ENCODE results near the gene RHEB.

The RHEB gene

GRCh38 chr7:151434549-151434948 lies 85.1 kb downstream of the RHEB start:
- H3K4me3 ChIP-seq (ENCODE audit: low read depth, low read length): no peak overlapping the region

- H3K4me3 ChIP-seq (ENCODE audit: low read depth, low read length): no peak overlapping the region
Measured at GRCh38 chr7:151433721-151434400, 85.8 kb downstream of the RHEB start.

- no peak overlapping the region for H3K4me3 ChIP-seq (ENCODE audit: low read depth, low read length)
Measured at GRCh38 chr7:151432658-151433521, 86.8 kb downstream of the RHEB start.

DNA sequence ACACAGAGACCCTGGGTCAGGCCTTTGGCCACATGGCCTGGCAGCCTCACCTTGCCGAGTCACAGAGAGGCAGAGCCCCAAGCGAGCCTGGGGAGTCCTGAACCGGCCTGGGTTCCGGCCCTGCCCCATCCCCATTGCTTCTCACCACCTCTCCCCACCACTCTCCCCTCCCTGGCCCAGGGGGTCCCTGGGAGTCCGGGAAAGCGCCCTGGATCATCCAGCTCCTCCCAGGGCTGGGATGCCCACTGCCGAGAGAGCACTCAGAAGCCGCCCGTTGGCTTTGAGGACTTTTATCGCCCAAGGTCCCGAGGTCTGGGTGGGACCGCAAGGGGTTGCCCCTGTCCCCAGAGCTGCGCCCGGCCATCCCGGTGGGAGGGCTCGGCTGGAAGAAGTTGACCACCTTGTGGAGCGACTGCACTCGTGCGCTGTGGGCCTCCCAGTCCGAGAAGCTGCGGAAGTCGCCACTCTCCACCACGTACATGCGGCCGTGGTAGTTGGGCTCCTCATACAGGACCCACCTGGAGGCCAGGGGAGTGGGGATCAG lies 87.9 kb downstream of the RHEB start:
- H3K4me3 ChIP-seq (ENCODE audit: low read depth, low read length): no peak overlapping the region

GRCh38 chr7:151431281-151431767 lies 88.4 kb downstream of the RHEB start:
- H3K4me3 ChIP-seq (ENCODE audit: low read depth, low read length): no peak overlapping the region

GRCh38 chr7:151430391-151431205 lies 89.1 kb downstream of the RHEB start:
- H3K4me3 ChIP-seq (ENCODE audit: low read depth, low read length): no peak overlapping the region

DNA sequence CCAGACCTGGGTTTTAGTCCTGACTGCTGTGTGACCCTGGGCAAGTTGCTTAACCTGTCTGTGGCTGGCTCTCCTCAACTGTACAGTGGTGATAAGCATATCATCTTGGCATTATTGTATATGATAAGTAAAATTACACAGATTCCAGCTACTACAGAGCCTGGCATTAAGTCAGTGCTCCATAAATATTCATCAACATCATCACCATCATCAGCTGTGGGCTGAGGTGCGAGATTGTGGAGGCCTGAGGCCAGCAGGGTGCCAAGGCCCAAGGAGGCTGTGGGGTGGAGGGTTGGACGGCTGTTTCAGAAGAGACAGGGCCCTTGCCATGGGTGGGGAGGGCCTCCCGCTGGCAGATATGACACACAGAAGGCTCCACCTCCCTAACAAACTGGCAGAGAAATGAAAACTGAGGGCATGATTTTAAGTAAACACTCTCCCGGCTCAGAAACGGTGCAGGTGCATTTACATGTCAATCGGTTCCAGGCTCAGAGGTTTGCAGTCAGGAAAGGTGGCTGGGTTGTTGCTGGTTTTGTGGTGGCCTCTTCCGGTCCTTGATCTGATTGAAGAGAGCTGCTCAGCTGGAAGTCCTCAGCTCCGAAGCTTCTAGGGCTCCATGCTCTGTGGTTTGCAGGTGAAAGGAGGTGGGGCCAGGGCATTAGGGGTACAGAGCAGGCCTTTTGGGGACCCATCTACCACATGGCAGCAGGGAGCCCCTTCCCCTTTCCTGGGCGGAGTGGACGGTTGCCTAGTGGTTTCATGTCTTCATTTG lies 89.9 kb downstream of the RHEB start:
- no peak overlapping the region for H3K4me3 ChIP-seq (ENCODE audit: low read depth, low read length)

- no peak overlapping the region for H3K4me3 ChIP-seq (ENCODE audit: low read depth, low read length)
Measured at GRCh38 chr7:151429237-151429559, 90.5 kb downstream of the RHEB start.

DNA sequence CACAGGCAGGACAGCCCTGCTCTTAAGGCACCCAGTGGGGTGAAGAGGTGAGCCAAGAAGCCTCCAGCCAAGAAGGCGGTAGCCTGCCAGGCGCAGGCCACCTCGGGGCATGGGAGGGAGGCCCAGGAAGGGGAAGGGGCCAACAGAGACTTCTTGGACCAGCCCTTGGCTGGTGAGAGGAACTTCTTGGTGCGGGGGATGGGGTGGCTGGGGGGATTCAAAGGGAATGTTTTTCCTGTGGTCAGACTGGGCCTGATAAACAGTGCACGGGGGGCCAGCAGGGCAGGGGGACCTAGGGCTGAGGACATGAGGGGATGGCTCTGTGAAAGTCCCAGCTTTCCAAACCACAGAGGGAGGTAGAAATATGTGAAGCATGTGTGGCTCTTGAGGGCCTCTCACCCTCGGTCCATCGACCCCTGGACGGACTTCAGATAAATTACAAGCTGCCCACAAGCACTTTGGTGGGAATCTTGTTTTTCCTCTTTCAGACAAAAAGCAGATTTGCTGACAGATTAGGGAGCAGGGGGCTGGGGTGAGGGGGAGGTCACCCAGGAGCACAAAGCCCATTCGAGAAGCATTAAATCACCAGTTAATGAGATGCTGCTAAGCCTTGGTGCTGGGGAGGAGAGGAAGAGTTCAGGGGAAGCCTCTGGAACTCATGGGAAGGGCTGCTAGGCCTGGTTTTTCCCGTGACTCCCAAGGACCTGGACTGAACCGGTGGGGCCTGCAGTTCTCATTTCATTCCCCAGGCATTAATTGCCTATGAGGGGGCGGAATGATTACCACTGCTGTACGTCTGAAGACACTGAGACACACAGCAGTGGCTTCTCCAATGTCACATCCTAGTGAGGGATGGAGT lies 91.1 kb downstream of the RHEB start:
- no peak overlapping the region for H3K4me3 ChIP-seq (ENCODE audit: low read depth, low read length)

DNA sequence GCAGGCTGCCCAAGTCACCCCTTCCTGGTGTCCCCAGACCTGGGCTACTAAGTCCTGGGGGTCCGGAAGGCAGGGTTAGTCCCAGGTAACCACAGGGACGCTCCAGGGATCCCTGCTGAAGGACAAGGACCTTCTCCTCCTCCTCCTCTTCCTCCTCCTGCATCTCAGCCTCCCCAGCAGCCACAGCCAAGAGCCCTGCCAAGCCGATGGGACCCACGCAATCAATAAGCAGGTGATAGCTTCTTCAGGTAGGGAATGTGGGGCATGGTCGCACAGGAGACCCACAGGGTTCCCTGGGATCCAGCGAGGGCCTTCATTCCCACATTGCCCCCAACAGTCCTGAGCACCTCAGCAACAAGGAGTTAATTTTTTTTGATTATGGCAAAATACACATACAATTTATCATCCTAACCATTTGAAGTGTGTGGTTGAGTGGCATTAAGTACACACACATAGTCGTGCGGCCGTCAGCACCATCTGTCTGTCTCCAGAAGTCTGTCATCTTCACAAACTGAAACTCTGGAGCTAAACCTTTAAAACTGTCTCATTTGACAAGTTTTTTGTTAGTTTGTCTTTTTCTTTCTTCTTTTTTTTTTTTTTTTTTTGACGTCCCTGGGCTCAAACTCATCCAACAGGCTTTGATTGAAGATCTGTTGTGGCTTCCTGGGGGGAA lies 91.9 kb downstream of the RHEB start:
- H3K4me3 ChIP-seq (ENCODE audit: low read depth, low read length): no peak overlapping the region

DNA sequence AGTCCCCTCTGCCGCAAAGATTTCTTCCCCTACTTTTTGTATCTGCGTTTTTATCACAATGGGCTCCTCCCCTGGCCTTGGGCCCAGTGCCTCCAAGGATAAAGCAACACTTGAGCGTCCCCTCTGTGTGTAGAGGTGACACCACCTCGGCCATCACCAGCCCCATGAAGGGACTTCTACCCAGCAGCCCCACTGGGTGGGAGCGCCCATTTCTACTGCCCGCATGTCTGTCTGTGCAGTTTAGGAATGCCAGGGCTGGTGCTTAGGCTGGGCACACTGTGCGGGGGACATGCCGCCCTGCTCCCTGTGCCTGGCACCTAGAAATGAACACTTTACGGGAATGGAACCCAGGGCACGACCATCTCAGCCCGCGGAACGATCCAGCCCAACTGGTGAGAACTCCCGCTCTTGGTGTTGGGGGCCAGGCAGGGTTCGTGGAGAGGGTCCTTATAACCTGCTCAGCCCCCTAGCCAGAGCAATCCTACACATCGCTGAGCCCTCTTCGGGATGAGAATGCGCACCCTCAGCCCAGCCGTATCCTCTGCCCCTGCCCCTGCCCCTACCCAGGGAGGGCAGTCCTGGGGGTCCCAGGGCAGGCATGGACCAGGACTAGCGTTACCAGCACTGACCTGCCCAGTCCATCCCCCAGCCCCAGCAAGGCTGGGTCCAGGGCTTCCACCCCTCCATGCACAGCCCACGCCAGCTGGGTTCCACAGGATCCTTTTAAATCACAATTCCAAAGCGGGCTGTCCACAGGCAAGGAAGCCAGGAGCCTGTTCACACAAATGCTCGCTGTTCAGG lies 92.6 kb downstream of the RHEB start:
- no peak overlapping the region for H3K4me3 ChIP-seq (ENCODE audit: low read depth, low read length)

DNA sequence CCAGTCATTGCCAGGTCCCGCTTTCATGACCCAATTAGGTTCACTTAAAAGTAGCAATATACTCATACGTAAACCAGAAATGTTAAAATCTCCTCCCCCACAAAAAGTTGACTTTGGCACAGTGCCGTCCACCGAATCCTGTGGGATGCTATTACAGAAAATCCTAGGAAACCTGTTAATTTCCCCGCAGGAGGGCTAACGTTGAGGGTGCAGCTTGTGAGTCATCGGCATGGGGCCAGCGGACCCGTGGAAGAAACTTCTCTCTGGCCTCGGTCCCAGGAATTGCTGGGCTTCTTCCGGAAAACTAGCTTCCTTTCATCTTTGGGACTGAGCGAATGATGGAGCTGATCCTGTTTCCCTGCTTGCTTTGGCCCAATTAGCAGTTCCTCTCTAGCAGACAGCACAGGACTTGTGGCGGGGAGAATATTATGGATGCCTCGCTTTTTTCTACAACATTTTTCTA lies 93.2 kb downstream of the RHEB start:
- no peak overlapping the region for H3K4me3 ChIP-seq (ENCODE audit: low read depth, low read length)

DNA sequence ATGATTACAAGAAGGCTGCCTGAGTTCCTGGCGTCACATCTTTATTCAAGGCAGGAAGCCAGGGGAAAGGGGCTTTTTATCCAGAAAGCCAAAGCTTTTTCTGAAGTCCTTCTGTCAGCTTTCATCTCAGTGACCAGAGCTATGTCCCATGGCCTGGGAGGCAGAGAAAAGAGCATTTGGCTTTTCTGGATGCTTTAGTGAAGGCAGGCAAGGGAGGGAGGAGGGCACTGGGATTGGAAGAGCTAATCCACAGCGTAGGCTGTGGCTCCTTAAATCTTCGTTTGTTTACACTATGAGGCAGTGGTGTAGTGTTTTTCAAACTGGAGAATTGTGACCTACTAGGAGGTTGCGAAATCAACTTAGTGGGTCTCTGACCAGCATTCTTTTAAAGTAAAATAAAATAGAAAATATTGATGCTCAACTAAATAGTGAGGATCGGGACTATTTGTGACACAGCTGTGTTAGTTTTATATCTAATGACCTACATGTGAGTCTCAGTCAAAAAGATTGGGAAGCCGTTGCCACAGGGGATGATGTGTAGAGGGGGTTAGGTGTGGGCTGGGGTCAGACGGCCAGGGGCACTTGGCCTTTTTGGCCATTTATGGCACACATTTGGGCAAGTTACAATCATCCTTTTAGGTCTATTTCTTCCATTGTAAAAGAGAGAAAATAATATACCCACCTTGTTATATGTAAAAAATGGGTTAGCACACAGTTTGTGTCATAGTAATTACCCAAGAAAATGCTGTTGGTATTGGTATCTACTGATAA lies 93.8 kb downstream of the RHEB start:
- H3K4me3 ChIP-seq (ENCODE audit: low read depth, low read length): no peak overlapping the region

GRCh38 chr7:151424799-151425198 lies 94.9 kb downstream of the RHEB start:
- no peak overlapping the region for H3K4me3 ChIP-seq (ENCODE audit: low read depth, low read length)

DNA sequence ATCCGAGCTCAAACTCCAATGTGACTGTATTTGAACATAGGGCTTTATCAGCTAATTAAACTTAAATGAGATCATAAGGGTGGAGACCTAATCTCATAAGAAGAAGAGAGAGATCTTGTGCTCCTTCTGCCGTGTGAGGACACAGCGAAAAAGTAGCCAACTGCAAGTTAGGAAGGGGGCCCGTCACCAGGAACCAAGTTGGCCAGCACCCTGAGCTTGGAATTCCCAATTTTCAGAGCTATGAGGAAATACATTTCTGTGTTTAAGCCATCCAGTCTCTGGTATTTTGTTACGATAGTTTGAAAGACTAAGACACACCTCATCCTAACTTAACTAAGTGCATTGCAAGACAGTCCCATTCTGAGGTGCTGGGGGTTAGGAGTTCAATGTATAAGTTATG lies 95.8 kb downstream of the RHEB start:
- no peak overlapping the region for H3K4me3 ChIP-seq (ENCODE audit: low read depth, low read length)

DNA sequence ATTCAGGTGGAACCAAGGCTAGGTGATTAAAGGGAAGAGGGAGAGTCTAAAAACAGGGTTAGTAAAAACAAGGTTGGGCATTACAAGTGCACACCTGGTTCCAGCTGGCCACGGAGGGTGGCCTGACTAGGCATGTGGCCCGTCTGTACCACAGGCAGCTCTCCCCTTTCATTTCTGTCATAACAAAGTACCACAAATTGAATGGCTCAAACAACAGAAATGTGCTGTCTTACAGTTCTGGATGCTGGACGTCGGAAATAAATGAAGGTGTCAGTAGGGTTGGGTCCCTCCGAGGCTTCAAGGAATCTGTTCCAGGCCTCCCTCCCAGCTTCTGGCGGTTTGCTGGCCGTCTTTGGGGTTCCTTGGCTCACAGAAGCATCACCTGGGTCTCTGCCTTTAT lies 96.5 kb downstream of the RHEB start:
- no peak overlapping the region for H3K4me3 ChIP-seq (ENCODE audit: low read depth, low read length)

- H3K4me3 ChIP-seq (ENCODE audit: low read depth, low read length): no peak overlapping the region
Measured at GRCh38 chr7:151422212-151422611, 97.5 kb downstream of the RHEB start.

Measured in iPS-11a (cell line).